ENCODE data around the gene ERH. TPM values are rescaled to one million over a fixed set of nuclear protein-coding genes. Genes with fewer than 3 reads are reported as not detected.

The ERH gene
- total RNA-seq, 2 donors from 2014 or later: 68.5 to 111 TPM

DNA sequence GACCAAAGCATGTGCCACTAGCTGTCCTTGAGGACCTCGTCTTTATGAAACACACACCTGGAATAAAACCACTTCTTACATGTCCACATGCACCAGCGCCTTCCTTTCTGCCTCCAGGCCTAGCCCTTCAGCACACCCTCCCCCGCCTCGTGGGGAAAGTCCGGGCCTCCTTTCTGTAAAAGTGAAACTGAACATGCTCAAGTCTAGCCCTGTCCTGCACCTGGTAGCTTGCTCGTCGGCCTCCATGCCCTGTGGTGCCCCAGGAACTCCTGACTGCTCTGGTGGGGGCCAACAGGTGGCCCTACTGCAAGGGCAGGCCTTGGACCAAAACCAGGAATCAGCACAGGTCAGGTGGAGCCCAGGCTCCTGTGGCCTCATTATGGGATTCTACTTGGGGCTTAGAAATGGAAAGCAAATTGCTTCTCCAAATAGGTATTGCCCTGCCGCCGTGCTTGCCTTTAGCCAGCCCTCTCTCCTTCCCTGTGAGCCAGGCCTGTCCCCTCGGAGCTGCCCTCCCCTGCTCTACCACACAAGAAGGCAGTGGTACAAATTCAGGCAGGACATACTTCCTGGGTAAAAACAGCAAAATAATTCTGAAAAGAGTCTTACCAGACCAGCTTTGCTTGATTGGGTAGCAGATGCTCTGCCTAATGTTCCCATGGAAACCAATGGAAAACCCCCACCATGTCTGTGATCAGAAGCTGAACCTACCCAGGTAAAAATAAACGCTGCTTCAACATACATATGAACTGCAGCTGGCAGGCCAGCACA, 43.5 kb downstream of the ERH start:
- WGBS: 61% methylated on average over 11 of the region's 11 CpGs
- intact Hi-C loops (cut with DNase I): loop anchor here (5.0 to 10.0 kb wide), 2 partner anchors 97 to 220 kb away; no protein-coding TSS in a partner anchor
- peak overlapping the region; percentile 61 to 64 for H3K27ac ChIP-seq

DNA sequence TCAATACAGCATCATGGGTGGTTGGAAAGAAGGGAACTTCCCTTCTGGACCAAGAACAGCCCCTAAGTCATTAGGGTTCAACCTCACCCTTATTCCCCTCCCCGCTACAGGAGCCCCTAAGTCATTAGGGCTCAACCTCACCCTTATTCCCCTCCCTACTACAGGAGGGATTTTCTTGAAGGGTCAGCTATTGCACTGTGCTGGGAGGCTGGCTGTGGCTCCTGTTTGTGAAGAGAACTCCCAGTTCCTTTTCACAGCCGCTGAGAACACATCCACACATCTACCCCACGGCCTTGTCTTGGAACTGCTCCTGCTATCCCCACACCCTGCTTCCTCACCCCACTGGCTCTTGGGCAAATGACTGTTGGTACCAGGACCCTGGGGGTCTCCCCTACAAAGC, 44.9 kb downstream of the ERH start:
- Histone ChIP-seq H3K27ac (no peak overlapping the region), H3K4me3 (no peak overlapping the region), H3K27me3 (replicated peaks; ENCODE audit: insufficient read depth) (no peaks in the 10 kb centered on the region), H3K36me3 (no peaks in the 10 kb centered on the region), H3K9me3 (no peaks in the 10 kb centered on the region), H3K4me1 (replicated peaks) (peaks cover 5% of the 10 kb centered on the region)
- 71% methylated on average over 3 of the region's 3 CpGs for WGBS
- TF ChIP-seq, protein P1, sequence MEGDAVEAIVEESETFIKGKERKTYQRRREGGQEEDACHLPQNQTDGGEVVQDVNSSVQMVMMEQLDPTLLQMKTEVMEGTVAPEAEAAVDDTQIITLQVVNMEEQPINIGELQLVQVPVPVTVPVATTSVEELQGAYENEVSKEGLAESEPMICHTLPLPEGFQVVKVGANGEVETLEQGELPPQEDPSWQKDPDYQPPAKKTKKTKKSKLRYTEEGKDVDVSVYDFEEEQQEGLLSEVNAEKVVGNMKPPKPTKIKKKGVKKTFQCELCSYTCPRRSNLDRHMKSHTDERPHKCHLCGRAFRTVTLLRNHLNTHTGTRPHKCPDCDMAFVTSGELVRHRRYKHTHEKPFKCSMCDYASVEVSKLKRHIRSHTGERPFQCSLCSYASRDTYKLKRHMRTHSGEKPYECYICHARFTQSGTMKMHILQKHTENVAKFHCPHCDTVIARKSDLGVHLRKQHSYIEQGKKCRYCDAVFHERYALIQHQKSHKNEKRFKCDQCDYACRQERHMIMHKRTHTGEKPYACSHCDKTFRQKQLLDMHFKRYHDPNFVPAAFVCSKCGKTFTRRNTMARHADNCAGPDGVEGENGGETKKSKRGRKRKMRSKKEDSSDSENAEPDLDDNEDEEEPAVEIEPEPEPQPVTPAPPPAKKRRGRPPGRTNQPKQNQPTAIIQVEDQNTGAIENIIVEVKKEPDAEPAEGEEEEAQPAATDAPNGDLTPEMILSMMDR (IDR thresholded peaks at IDR 0.05): no peak
- TF ChIP-seq POLR2A (IDR thresholded peaks at IDR 0.05) (no peak), POLR2AphosphoS5 (IDR thresholded peaks at IDR 0.05) (no peak)
- intact Hi-C loops (cut with DNase I): loop anchor here (5.0 to 10.0 kb wide), 2 partner anchors 96 to 218 kb away; no protein-coding TSS in a partner anchor
- DNase-seq (ENCODE audit: low spot score): no peak

More for the DNA sequence above, 43.5 kb downstream of the ERH start:
- Histone ChIP-seq H3K4me1 (replicated peaks) (peaks cover 5% of the 10 kb centered on the region), H3K27me3 (replicated peaks; ENCODE audit: insufficient read depth) (no peaks in the 10 kb centered on the region), H3K36me3 (no peaks in the 10 kb centered on the region), H3K4me3 (no peak overlapping the region), H3K9me3 (no peaks in the 10 kb centered on the region)
- TF ChIP-seq POLR2AphosphoS5 (IDR thresholded peaks at IDR 0.05) (no peak), POLR2A (IDR thresholded peaks at IDR 0.05) (no peak)
- TF ChIP-seq, protein P1 (IDR thresholded peaks at IDR 0.05): no peak
- peak; percentile 16 for DNase-seq (ENCODE audit: low spot score)

DNA sequence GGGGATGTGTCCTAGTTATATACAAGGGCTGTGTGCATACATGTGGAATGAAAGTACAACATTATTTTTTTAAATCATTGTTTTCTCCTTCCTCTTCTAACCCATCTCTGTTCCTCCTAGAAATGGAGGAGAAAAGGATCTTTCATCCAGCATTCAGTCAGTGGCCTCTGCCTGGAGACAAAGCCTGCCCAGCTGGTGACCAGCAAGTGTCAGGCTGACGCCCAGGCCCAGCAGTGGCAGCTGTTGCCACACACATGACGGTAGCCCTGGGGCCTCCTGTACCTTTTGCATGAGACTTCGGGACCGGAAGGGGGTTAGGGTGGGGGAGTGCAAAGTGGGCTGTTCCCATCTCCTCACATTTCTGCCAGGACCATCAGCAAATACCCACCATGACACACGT, 46.2 kb downstream of the ERH start:
- intact Hi-C loops (cut with DNase I): loop anchor here (5.0 to 10.0 kb wide), 2 partner anchors 95 to 217 kb away; no protein-coding TSS in a partner anchor
- Histone ChIP-seq H3K9me3 (no peaks in the 10 kb centered on the region), H3K36me3 (no peaks in the 10 kb centered on the region), H3K4me1 (replicated peaks) (peaks cover 5% of the 10 kb centered on the region), H3K27ac (no peak overlapping the region), H3K4me3 (no peak overlapping the region), H3K27me3 (replicated peaks; ENCODE audit: insufficient read depth) (no peaks in the 10 kb centered on the region)
- DNase-seq (ENCODE audit: low spot score): no peak
- TF ChIP-seq, protein P1 (IDR thresholded peaks at IDR 0.05): no peak
- TF ChIP-seq POLR2A (IDR thresholded peaks at IDR 0.05) (no peak), POLR2AphosphoS5 (IDR thresholded peaks at IDR 0.05) (no peak)
- 94% methylated on average over 5 of the region's 5 CpGs for WGBS

DNA sequence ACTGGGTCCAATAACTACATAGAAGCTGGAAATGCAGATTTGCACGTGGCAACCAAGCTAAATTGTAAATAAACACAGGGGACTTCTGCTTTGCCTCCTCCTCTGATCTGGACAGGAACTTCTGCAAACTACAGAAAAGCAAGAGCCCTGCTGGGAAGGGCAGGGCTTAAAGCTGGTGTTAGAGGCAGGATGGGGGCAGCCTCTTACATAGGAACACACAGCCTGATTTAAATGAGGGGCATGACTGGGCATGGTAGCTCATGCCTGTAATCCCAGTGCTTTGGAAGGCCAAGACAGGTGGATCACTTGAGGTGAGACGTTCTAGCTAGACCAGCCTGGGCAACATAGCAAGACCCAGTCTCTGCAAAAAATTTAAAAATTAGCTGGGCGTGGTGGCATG, 46.7 kb downstream of the ERH start:
- Histone ChIP-seq H3K27ac (no peak overlapping the region), H3K4me3 (no peak overlapping the region), H3K9me3 (no peaks in the 10 kb centered on the region), H3K36me3 (no peaks in the 10 kb centered on the region), H3K27me3 (replicated peaks; ENCODE audit: insufficient read depth) (no peaks in the 10 kb centered on the region), H3K4me1 (replicated peaks) (peaks cover 5% of the 10 kb centered on the region)
- WGBS: 69% methylated on average over 3 of the region's 3 CpGs
- TF ChIP-seq POLR2A (IDR thresholded peaks at IDR 0.05): no peak
- TF ChIP-seq, protein P1 (IDR thresholded peaks at IDR 0.05): no peak
- no peak for TF ChIP-seq POLR2AphosphoS5 (IDR thresholded peaks at IDR 0.05)
- DNase-seq (ENCODE audit: low spot score): no peak
- intact Hi-C loops (cut with DNase I): loop anchor here (5.0 to 10.0 kb wide), 2 partner anchors 94 to 217 kb away; no protein-coding TSS in a partner anchor
